ENCODE data around the gene HOXA9. TPM values are rescaled to one million over a fixed set of nuclear protein-coding genes. Genes with fewer than 3 reads are reported as not detected.

HOXA9 gene
- polyA plus RNA-seq, 3 donors: 0.55 to 1.9 (median 1.2) TPM

DNA sequence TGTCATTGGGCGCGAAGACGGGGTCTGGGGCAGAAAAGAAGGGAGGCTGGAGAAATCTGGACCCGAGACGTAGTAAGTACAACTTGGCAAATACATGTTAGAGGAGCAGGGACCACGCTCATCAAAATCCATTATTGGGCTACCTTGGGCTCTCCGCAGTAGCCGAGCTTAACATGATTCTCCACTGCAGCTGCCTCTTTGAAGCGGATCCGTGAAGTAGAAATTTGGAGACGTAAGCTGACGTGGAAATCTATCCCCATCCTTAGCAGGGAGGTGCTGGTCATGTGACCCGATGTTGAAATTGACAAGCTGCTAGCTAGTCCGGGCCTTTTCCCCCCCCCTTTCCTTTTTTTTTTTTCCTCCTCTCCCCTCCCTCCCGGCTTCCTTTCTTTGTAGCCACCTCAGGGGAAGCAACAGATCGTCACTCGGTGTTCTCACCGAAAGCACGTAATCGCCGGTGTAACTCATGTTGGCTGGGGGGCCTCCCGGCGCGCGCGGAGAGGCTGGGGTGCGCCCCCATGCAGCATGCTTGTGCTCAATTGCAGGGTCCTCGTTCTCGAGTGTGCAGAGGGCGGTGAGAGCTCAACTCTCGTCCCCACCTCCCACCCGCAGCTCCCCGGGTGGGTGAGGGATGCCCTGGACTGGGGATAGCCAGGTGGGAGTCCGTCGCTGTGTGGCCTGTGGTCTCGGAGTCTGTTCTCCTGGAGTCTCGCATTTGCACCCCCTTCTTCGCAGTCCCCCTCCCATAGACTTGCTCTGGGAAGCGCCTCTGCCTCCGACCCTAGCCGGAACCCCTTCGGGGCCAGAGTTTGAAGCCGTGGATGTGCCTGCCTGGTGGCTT is 19.9 kb upstream of the HOXA9 start, which contains the start of gene HOXA11:
TSS of gene HOXA11 (minus strand) at position 220 of the 841 bp plus-strand sequence. CDS start at position 132, 88 bp downstream.
- H3K4me3 Mint-ChIP-seq: peak within 1 kb of the TSS; percentile 72 to 93
- H3K27me3 Mint-ChIP-seq (ENCODE audit: low read depth in 3 of 3): peaks cover 96 to 99% (median 99%) of the 10 kb centered on the region in 3 donors
- intact Hi-C loops (cut with micrococcal nuclease): loop anchor here (5.0 kb wide), 1 partner anchor 33 kb away; the partner anchor contains the start of gene HOXA3 (in 2 of the 2)
- peaks cover 64% of the 10 kb centered on the region for H3K4me1 Mint-ChIP-seq
- peaks cover 86 to 99% of the 10 kb centered on the region in 2 donors for H3K27me3 ChIP-seq (ENCODE audit: control insufficient read depth in 2 of 2, insufficient read depth in 2 of 2, low read length in 2 of 2)
- peaks cover 11 to 59% of the 10 kb centered on the region in 2 donors for H3K9me3 ChIP-seq (replicated peaks in 1 of 2; ENCODE audit: control insufficient read depth in 1 of 2, insufficient read depth in 1 of 2, low read length in 2 of 2)
- H3K79me2 ChIP-seq (ENCODE audit: insufficient read depth, low read length): no peaks in the 10 kb centered on the region
- H3K27ac ChIP-seq (ENCODE audit: low read depth in 1 of 2, low read length in 2 of 2): no peak within 1 kb of the TSS
- H3K27ac Mint-ChIP-seq: peak within 1 kb of the TSS in 1 of 7 donors; percentile 47
- peaks cover 3 to 52% (median 38%) of the 10 kb centered on the region in 7 donors for H3K9me3 Mint-ChIP-seq
- no peaks in the 10 kb centered on the region for H3K36me3 ChIP-seq (replicated peaks in 1 of 2; ENCODE audit: control insufficient read depth in 1 of 2, insufficient read depth in 2 of 2, low read length in 2 of 2)
- peak within 1 kb of the TSS; percentile 76 for H3K4me2 ChIP-seq (replicated peaks; ENCODE audit: extremely low read depth, low read length, poor library complexity, severe bottlenecking)
- no peaks in the 10 kb centered on the region for H4K20me1 ChIP-seq (ENCODE audit: insufficient read depth, low read length)
- WGBS (ENCODE audit: insufficient coverage): 6% methylated on average over 34 of the region's 43 CpGs
- peak in 2 of 3 donors; percentile 58 to 76 for DNase-seq
- TF ChIP-seq, protein P1, sequence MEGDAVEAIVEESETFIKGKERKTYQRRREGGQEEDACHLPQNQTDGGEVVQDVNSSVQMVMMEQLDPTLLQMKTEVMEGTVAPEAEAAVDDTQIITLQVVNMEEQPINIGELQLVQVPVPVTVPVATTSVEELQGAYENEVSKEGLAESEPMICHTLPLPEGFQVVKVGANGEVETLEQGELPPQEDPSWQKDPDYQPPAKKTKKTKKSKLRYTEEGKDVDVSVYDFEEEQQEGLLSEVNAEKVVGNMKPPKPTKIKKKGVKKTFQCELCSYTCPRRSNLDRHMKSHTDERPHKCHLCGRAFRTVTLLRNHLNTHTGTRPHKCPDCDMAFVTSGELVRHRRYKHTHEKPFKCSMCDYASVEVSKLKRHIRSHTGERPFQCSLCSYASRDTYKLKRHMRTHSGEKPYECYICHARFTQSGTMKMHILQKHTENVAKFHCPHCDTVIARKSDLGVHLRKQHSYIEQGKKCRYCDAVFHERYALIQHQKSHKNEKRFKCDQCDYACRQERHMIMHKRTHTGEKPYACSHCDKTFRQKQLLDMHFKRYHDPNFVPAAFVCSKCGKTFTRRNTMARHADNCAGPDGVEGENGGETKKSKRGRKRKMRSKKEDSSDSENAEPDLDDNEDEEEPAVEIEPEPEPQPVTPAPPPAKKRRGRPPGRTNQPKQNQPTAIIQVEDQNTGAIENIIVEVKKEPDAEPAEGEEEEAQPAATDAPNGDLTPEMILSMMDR (IDR thresholded peaks at IDR 0.05): no peak
- peaks cover 18 to 34% of the 10 kb centered on the region in 2 donors for H3K36me3 Mint-ChIP-seq
- H2AFZ ChIP-seq (ENCODE audit: insufficient read depth, low read depth, low read length, poor library complexity, severe bottlenecking): peak within 1 kb of the TSS; percentile 58
- H3K4me3 ChIP-seq (replicated peaks in 1 of 3; ENCODE audit: low read depth in 2 of 3, low read length in 3 of 3): peak within 1 kb of the TSS in 2 of 3 experiments; percentile 20 to 71
- H3K4me1 ChIP-seq (ENCODE audit: control insufficient read depth in 1 of 2, insufficient read depth in 2 of 2, low read length in 2 of 2): peaks cover 49 to 51% of the 10 kb centered on the region in 2 donors
- no peak within 1 kb of the TSS for H3K9ac ChIP-seq (ENCODE audit: insufficient read depth, low read length, poor library complexity, severe bottlenecking)

DNA sequence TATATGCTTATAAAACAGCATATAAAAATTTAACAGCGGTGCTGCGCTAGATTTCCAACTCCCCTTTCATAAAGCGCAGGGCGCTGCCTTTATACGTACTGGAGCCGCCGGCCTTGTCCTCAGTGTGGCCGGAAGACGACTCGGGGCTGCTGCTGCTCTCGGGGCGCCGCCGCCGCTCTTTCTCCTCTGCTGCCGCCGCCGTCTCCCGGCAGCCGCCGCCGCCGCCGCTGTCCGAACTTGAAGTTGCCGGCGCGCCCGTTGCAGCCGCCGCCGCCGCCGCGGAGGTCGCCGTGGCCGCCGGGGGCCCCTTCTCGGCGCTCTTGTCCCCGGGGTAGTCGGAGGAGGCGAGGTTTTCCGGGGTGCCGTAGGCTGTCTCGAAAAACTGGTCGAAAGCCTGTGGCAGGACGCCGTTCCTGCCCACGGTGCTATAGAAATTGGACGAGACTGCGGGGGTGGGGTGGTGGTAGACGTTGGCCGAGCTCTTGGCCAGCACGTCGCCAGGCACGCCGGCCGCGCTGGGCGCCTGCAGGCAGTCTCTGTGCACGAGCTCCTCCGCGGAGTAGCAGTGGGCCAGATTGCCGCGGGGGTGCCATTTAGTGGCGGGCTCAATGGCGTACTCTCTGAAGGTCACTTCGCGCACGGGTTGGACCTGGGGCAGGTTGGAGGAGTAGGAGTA is 19.1 kb upstream of the HOXA9 start:
- H4K20me1 ChIP-seq (ENCODE audit: insufficient read depth, low read length): no peaks in the 10 kb centered on the region
- H3K9me3 ChIP-seq (replicated peaks in 1 of 2; ENCODE audit: control insufficient read depth in 1 of 2, insufficient read depth in 1 of 2, low read length in 2 of 2): peaks cover 11 to 53% of the 10 kb centered on the region in 2 donors
- peaks cover 62% of the 10 kb centered on the region for H3K4me1 Mint-ChIP-seq
- H3K9ac ChIP-seq (ENCODE audit: insufficient read depth, low read length, poor library complexity, severe bottlenecking): no peak overlapping the region
- peak overlapping the region; percentile 58 for H2AFZ ChIP-seq (ENCODE audit: insufficient read depth, low read depth, low read length, poor library complexity, severe bottlenecking)
- peaks cover 18 to 31% of the 10 kb centered on the region in 2 donors for H3K36me3 Mint-ChIP-seq
- H3K27ac ChIP-seq (ENCODE audit: low read depth in 1 of 2, low read length in 2 of 2): no peak overlapping the region
- peaks cover 94 to 99% (median 99%) of the 10 kb centered on the region in 3 donors for H3K27me3 Mint-ChIP-seq (ENCODE audit: low read depth in 3 of 3)
- WGBS (ENCODE audit: insufficient coverage): 2% methylated on average over 65 of the region's 72 CpGs
- peaks cover 55 to 56% of the 10 kb centered on the region in 2 donors for H3K4me1 ChIP-seq (ENCODE audit: control insufficient read depth in 1 of 2, insufficient read depth in 2 of 2, low read length in 2 of 2)
- H3K27ac Mint-ChIP-seq: peak overlapping the region in 1 of 7 donors; percentile 41
- peak overlapping the region; percentile 76 for H3K4me2 ChIP-seq (replicated peaks; ENCODE audit: extremely low read depth, low read length, poor library complexity, severe bottlenecking)
- no peaks in the 10 kb centered on the region for H3K79me2 ChIP-seq (ENCODE audit: insufficient read depth, low read length)
- intact Hi-C loops (cut with micrococcal nuclease): loop anchor here (1.0 to 5.0 kb wide), 2 partner anchors 11 to 32 kb away; partner anchors contain the start of gene HOXA3 (in 2 of the 2)
- peak in 1 of 3 donors; percentile 44 for DNase-seq
- TF ChIP-seq, protein P1 (IDR thresholded peaks at IDR 0.05): no peak
- peak overlapping the region in 2 of 3 experiments; percentile 20 to 71 for H3K4me3 ChIP-seq (replicated peaks in 1 of 3; ENCODE audit: low read depth in 2 of 3, low read length in 3 of 3)
- peak overlapping the region; percentile 72 to 93 for H3K4me3 Mint-ChIP-seq
- no peaks in the 10 kb centered on the region for H3K36me3 ChIP-seq (replicated peaks in 1 of 2; ENCODE audit: control insufficient read depth in 1 of 2, insufficient read depth in 2 of 2, low read length in 2 of 2)
- peaks cover 81 to 99% of the 10 kb centered on the region in 2 donors for H3K27me3 ChIP-seq (ENCODE audit: control insufficient read depth in 2 of 2, insufficient read depth in 2 of 2, low read length in 2 of 2)
- H3K9me3 Mint-ChIP-seq: peaks cover 3 to 45% (median 33%) of the 10 kb centered on the region in 7 donors

Measured in CD14-positive monocyte (primary cell).